GM19193 (cell line): ENCODE results near the gene LYRM2.

Experiments used
- POLR2A ChIP-seq: IDR thresholded peaks from 4 replicates; pipeline ENCODE4 v1.6.1; 2011; ENCODE audit not compliant: insufficient read depth, insufficient read length; ENCODE audit errors: extremely low read depth

The LYRM2 gene

DNA sequence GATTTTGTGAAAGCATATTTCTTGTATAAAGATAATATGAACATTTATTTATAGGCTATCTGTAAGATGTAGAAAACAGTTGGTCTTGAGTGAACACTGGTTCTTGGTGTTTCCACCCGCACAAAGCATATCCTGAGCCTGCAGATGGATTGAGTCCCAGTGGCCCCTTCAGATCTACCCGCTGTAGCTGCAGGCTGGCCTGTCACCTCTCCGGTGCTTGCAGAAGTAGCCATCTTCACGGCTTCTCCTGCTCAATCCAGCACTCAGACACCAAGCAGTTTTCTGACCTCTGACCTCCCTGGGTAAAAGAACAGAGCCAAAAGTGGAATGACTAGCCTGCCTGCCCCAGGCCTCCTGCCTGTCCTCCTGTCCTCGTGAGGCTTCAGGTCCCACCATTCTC is 22.7 kb downstream of the LYRM2 start:
- no peak for TF ChIP-seq POLR2A

DNA sequence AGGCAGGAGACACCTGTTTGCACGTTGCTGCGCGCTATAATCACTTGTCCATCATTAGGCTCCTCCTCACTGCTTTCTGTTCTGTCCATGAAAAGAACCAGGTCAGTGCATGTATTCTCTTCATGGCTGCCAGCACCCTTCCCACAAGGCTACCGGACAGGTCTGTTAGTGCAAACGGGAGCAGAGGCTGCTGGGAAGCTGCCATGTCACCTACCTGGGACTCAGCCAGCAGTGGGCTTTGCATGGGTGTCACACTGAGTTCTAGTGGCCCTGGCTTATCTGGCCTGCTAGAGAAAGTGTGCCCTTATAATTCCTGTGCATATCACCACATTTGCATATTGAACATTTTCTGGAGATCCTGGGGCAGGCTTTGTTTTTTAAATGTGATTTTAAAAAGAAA is 24.8 kb downstream of the LYRM2 start:
- TF ChIP-seq POLR2A = no peak

DNA sequence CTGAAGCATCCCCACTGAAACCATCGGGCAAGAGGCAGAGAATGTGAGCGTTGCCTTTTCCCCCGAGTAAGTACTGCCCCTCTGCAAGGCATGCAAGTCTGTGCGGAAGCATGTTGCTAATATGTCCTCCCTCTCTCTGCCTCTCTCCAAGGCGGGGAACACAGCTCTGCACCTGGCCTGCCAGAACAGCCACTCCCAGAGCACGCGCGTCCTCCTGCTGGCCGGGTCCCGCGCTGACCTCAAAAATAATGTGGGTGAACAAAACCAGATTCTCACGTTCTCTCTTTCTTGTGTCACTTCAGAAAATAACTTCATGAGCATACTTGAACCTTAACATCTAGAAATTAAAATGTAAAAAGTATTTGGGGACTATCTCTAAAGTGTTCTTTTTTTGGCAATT is 26.4 kb downstream of the LYRM2 start:
- TF ChIP-seq POLR2A = no peak

DNA sequence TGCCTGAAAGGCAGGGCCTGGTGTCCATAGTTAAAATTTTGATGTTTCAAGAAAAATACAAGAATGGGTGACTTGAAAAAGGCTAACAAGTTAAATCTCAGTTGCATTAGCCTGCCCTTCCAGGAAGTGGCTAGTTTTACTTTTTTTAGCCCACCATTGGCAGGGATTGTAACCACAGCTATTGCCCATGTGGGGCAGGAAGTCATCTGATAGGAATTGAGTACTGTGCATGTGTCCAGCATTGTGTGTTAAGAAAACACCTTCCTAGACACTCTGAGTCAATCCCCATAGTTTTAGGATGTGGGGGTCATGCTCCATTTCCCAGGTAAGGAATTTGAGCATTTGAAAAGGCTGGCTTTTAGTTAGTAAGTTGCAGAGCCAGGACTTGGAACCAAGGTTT is 26.9 kb downstream of the LYRM2 start:
- no peak for TF ChIP-seq POLR2A

DNA sequence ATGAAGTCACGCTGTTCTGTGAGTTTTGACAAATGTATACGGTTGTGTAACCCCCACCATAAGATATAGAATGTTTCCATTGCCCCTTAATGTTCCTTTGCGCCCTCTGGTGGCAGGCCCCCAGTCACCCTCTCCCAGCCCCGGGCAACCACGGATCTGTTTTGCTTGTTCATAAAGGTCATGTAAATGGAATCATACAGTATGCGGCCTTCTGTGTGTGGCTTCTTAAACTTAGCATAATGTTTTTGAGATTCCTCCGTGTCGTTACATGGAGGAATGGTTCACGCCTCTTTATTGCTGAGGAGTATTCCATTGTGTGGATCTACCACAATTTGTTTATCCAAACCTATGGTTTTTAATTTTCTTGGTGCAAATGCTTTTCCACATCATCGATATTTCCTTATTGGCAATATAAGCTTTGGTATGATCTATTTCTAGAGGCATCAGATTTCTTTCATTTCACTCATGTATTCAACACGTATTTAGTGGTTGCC is 28.4 kb downstream of the LYRM2 start:
- TF ChIP-seq POLR2A = no peak

DNA sequence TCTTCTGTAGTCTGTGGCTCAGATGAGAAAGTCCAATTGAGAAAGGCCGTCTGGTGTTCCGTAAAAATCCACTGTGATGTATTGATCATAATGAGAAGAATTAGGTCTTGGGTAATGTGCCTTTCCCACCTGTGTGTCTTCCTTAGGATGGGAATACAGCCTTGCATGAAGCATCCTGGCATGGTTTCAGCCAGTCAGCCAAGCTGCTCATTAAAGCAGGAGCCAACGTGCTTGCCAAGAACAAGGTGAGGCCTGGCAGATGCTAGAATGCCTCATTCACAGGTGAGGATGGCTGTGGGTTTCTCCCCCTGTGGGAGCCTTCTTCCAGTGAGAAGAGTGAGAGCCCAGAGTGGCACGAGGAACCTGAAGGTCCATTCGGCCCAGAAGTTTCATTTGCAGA is 32.7 kb downstream of the LYRM2 start:
- no peak for TF ChIP-seq POLR2A

DNA sequence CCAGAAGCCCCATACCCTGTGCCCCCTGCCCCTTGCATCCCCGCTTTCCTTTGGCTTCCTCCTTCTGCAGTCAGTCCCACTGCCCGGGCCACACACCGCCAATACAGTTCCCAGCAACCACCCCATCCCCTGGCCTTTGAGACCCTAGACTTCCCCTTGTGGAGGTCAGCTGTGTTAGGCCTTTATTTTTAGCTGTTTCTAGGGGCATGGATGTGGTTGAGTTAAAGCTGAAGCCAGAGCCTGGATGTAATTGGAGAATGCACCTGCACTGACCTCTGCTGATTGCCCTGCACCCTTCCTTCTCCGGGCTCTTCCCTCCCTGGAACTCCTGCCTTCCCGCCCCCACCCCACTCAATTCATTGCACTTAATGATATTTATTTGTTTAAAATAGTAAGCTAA is 33.9 kb downstream of the LYRM2 start:
- no peak for TF ChIP-seq POLR2A

DNA sequence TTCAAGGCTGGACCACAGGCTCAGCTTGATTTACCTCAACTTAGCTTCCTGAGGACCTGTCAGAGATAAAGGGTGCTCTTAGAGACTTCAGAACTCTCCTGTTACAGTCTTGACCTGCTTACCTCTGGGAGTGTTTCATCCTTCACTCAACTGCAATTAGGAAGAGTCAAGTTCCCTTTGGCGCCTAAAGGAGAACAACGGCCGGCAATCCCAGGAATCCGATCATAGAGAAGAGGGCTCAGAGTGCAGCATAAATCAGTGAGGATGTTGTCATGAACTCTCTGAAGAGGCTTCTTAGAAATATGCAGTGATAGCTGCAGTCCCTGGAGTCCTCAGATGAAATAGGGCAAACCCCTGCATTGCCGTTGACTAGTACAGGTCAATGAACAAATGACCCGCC is 36.4 kb downstream of the LYRM2 start:
- TF ChIP-seq POLR2A = no peak

DNA sequence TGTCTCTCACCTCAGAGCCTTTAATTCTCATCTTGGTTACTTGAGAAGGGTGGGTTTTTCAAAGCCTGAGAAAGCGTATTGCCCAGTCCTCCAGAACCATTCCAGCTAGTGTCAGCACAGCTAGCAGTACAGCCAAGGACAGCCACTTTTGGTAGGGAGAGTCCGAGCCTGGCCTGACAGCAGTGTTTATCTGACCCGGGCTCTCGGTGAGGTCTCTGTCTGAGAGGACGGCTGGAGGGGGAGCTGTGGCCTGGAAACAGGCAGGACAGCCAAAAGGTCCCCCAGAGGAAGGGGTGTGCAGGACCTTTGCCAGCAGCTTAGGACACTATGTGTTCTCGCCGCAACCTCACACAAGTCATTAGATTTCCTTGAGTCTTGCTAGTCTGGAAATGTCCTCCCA is 38.8 kb downstream of the LYRM2 start:
- no peak for TF ChIP-seq POLR2A

DNA sequence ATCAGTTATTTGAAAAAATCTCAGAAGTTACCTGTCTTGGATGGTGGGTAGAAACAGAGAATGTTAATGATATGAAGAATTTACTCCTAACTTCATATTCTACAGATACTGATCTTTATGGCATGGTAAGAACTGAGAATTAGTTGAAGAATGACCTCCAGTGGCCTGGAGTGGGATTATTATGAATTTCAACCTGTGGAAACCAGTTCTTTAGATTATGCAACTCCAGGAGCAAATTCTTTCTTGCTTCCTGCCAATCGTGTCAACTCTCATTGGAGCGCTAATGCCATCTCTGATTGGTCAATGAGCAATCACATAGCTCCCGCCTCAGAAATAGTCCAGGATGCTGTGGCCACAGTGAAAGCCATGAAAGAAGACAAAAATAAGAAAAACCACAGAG is 40.6 kb downstream of the LYRM2 start:
- TF ChIP-seq POLR2A = no peak

DNA sequence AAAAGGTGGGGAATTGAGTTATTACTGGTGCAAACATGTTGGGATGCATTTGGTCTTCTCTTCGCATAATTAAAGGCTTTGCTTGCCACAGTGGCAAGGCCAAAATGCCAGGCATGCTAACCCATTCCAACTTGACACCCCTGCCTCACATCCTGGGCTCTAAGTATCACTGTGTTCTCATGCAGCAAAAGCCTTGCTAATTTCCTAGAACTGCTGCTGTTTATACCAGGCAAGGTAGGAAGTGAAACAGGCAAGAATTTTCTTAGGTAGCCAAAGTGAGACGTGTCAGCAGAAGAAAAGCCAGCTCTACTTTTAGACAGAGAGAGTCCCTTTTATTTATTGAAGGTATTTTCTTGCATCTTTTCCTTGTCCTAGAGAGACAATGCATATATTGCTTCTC is 41.2 kb downstream of the LYRM2 start:
- no peak for TF ChIP-seq POLR2A

DNA sequence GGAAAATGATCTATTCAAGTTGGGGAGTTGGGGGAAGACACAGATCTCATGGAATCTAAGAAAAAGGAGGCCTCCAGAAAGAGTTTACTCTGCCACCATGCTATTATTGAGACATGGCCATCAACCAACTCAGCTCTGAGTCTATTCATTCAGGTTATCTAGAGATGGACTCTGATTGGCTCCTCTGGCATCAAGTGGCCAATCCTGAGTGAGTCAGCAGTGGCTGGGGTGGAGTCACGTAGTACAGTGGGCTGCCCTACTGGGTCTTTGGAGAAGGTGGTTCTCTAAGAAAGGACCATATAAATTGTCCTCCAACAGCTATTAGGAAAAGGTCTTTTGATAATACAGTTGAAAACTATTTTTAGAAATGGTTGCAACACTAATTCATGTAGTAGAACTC is 42.1 kb downstream of the LYRM2 start:
- no peak for TF ChIP-seq POLR2A

DNA sequence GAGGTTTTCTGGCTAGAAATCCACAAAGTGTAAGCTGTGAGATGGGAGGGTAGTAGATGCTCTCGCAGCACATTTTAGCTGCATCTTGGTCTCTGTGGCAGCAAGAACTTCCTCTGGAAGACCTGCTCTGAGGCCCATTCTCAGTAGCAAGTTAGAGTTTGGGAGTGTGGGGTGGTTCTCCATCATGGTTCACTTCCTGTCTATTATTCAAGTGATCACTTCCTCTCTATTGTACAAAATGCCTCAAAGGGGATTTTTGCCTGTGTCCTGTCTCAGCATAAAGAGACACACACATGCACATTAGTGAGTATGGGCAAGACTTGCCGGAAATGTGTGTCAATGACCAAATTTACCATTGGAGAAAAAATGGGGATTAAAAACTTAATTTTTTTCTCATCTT is 42.5 kb downstream of the LYRM2 start:
- no peak for TF ChIP-seq POLR2A

DNA sequence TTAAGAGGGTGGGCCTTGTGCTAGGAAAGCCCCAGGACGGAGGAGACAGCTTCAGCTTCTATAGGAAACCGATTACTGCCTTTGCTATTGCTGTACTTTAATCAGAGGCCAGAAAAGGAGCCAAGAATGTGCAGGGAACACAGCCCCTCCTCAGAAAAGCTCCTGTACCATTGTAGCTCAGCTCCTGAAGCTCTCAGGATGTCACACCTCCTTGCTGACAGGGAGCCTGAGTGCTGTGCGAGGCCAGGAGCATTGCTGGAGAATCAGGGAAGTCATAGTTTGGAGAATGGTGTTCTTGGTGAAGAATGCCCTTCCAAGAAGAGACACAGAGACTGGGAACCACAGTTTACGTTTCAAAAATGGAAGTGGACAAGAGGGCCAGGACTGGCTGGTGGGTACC is 46.8 kb downstream of the LYRM2 start:
- TF ChIP-seq POLR2A = no peak

DNA sequence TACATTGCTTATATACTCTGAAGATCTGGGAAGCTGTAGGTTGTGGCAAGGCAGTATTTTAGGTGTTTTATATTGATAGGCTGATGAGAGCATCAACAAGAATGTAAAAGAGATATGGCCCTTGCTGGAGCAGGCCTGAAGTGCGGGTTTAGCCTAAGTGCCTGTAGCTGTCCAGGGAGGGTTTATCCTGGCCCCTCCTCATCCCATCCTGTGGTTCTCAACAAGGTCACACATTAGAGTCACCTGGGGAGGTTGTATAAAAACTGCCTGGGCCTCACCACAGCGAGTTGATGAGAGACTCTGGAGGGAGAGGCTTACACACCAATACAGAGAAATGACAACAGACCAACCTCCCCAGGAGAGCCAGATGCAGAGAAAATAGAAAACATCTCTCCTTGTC is 48.4 kb downstream of the LYRM2 start:
- TF ChIP-seq POLR2A = no peak

DNA sequence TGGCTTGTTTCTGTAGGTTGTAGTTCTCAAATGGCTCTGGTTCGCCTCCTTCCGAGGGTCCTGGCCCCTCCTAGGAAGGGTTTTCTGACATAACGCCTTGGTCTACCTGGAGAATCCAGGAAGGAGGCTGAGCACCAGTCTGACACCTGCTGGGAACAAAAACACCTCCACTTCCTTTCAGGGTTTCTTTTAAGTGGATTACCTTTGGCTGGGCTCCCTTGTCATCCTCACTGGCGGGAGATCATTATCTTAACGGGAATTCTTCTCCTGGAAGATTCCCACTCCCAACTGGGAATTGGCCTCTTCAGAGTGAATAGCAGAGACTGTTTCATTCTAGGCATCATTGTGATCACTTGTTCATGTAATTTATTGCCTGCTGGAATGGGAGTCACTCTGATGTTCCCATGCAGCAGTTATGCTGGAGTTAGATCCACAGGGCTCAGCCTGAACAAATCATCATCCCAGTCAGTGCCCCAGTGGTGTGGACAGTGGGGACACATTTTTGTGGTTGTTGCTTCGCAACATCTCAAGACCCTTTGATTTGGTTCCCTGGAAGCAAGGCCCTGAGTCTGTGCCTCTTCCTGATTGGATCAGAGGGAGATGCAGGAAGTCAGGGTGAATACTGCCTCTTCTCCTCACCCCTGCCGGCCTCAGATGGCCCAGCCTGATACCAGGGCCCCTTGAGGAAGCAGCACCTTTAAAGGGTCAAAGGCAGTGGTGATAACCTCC is 49.1 kb downstream of the LYRM2 start:
- no peak for TF ChIP-seq POLR2A

DNA sequence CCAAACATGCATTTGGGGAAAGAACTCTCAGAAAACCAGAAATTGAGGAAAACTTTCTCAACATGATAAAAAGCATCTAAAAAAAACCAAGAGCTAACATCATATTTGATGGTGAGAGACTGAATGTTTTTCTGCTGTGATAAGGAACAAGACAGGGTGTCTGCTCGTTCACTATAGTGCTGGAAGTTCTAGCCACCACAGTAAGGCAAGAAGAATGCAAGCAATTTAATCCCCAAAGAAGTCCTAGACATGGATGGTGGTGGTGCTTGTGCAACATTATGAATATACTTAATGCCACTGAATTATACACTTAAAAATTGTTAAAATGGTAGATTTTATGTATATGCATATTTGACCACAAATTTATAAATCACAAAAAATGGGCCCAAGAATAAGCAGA is 53.4 kb downstream of the LYRM2 start:
- no peak for TF ChIP-seq POLR2A

DNA sequence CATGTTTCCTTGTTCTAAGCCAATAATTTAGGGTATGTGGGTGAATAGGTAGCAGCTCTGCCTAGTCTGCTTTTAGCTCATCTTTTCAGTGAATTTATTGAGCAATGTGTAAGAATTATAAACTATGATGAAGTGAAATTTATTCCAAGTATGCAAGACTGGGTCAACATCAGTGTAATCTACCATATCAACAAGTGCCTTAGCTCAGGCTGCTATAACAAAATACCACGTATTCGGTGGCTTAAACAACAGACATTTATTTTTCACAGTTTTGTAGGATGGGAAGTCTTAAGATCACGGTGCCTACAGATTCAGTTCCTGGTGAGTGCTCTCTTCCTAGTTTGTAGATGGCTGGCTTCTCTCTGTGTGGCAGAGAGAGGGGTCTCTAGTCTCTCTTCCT is 54.0 kb downstream of the LYRM2 start:
- TF ChIP-seq POLR2A = no peak

DNA sequence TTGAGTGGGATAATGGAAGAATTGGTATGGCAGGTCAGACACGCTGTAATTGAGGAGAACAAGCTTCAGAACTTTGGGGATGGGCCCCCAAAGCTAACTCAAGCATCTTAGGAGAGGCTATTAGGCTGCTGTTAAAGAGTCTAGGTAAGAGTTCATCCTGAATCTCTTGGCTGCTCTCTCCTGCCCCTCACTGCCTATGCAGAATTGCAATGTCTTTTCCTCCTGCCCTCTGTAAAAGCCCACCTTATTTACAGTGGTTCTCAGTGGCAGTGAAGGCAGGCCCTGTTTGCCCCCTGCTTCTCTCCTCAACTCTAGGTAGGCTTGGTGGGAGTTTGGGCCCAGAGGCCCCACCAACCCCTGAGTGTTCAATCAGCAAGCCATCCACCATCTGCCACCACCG is 55.0 kb downstream of the LYRM2 start:
- TF ChIP-seq POLR2A = no peak
